Embryonic facial prominence (tissue), 1 donor: ENCODE results near the gene PDIA6.

Experiments
- DNase-seq: peaks from one replicate; pipeline ENCODE4 v3.0.0-alpha.2; 2016; ENCODE audit errors: extremely low spot score

The PDIA6 gene, protein sequence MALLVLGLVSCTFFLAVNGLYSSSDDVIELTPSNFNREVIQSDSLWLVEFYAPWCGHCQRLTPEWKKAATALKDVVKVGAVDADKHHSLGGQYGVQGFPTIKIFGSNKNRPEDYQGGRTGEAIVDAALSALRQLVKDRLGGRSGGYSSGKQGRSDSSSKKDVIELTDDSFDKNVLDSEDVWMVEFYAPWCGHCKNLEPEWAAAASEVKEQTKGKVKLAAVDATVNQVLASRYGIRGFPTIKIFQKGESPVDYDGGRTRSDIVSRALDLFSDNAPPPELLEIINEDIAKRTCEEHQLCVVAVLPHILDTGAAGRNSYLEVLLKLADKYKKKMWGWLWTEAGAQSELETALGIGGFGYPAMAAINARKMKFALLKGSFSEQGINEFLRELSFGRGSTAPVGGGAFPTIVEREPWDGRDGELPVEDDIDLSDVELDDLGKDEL

DNA sequence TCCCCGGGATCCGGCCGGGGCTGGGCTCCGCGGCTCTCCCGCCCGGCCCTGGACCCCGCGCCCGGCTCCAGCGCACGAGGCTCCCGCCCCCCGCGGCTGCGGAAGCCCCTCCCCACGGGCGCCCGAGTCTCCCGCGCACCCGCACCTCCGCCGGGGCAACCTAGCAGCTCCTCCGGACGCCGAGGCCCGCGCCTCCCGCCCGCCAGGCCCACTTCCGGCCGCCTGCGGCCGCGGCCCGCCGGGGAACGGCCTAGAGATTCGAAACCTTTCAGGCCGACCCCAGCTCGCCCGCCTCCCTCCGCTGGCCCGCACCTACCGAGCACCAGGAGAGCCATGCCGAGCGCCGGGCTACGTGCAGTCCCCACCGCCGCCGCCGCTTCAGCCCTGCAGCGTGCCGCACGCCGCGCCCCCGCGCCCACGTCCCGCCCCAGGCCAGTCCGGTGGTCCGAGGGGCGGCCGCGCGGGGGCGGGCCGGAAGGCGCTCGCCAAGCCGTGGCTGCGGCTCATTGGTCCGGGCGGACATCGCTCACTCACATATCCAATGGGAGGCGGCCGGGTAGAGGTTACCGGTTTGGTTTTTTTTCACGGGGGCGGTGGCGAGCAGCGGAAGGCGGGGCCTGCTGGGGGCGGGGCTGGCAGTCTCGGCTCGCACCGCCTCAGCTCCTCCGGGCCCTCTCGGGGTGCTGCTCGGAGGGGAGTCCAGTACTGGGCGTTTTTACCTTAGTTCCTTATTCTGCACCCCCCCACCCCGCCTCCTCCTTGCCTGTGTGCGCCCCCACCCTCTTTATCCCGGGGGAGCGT is at the start of gene PDIA6:
Gene PDIA6 (minus strand): TSS at position 424 of the 801 bp plus-strand sequence. CDS start 89 bp downstream, at position 335.
- DNase-seq: peak; percentile 88

DNA sequence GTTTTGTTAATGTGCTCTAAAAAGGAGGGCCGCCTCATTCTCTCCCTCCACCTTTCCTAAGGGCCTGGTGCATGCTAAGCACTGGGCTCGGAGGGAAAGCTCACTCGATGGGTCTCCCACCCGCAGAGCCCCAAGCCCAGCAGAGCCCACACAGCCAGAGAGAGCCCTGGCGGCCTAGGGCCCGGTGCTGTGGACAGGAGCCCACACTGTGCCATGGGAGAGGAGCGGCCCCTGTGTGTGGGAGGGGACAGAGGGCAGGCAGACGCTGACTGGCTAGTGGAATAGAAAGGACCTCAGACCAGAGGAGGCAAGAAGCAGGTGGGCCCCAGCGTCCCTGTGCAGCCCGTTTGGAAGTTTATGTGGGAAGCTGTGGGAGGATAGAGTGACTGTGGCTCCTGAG is 49.7 kb upstream of the PDIA6 start:
- DNase-seq: no peak

DNA sequence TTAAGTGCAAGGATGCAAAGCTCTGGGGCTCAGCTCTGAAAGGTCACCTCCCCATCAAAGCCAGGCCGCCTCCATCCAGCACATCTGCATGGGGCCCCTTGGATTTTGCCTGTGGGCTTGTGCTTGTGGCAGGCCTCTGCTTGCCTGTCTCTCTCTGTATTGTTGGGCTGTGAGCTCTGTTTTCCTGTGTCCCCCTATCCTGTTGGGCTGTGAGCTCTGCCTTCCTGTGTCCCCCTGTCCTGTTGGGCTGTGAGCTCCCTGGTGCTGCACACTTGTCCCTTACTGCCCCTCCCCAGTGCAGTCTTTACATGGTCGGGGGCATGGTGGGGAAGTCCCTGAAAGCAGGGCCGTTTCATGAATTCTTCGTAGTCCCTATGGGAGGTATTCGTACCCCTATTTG is 49.2 kb upstream of the PDIA6 start:
- no peak for DNase-seq

DNA sequence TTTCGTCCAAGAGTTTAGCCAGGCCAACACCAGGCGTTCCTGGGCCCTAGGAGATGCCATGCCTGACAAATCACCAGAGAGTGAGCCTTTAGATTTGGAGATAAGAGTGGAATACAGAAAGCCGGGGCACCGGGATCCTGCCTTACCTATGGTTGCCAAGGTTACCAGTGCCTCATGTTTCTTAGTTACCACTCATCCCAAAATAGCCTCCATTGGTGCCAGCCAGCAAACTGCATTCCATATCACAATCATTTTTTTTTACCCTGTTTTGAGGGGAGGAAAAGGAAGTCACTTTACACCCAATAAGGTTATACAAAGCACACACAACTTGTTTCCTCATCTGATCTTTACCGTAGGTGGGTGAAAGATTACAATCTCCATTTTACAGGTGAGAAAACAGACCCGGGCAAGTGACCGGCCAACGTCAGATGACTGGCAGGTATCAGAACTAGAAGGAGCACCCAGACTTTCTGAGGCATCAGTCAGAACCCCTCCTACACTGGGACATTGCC is 48.3 kb upstream of the PDIA6 start:
- no peak for DNase-seq

DNA sequence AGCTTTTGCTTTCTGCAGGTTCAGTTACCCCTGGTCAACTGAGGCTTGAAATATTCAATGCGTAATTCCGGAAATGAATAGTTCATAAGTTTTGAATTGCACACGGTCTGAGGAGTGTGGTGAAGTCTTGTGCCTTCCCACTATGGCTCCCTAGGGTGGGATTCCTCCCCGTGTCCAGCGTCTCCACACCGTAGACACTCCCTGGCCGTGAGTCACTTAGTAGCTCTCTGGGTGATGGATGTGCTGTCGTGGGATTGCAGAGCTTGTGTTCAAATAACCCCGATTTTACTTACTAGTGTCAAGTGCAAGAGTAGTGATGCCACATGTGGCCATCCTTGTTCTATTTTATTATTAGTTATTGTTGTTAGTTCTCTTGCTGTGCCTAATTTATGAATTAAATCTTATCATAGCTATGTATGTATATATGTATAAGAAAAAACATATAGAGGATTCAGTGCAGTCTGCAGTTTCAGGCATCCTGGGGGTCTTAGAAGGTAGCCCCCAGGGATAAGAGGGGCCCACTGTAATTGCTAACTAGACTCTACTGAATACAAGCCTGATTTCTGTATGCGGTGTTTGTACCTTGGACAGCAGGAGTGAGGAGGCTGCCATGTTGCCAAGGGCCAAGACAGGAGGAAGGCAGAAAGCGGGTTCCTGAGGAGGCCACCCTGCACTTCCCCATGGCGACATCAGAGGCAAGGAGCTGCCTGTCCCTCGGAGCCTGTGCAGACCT is 47.7 kb upstream of the PDIA6 start:
- no peak for DNase-seq

DNA sequence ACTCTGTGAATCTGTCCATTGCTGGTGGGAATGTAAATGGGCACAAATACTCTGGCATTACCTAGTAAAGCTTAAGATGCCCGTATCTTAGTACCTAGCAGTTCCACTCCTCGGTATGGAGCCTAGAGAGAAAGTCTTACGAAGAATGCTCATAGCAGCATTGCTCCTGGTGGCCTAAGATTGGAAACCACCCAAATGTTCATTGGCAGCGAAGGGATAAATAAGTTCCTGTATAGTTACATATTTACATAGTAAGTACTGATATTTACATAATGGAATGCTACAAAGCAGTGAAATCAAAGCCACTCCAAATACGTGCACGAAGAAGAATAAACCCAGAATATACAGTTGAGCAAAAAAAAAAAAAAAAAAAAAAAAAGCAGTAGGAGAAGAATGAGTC is 46.7 kb upstream of the PDIA6 start:
- DNase-seq: no peak

DNA sequence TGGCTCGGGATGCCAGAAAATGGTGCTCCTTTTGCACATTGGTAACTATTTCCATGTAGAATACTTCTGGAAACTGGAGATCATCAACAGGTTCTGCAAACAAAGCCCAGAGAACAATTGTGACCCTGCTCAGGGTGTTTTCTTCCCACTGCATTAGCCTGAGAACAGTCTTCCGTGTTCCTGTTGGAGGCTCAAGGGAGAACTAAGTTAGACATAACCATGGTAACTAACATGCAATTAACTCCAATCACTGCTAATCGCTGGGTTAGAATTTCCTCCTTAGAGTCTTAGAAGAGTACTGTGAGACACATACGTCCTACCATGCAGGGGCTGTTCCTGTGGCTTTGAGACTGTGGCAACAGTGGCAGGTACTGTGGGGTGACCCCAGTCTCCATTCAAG is 36.0 kb upstream of the PDIA6 start:
- no peak for DNase-seq

DNA sequence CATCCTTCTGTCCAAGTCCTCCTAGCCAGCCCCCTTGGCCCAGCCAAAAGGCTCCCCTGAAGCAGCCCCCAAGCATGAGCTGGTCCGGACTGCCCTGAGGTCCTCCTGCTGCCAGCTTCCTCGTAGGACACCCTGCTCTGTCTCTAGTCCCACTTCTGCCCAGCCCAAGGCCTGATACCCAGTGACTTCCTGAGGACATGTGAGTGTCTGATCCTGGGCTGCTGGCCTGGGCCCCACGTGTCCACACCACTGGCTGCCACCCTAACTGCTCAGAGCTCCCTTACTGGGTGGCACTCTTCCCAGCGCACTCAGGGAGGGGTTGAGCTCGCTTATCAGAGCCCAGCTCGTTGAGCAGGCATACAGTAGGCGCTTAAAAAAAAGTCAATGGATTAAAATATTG is 34.4 kb upstream of the PDIA6 start:
- DNase-seq: no peak

DNA sequence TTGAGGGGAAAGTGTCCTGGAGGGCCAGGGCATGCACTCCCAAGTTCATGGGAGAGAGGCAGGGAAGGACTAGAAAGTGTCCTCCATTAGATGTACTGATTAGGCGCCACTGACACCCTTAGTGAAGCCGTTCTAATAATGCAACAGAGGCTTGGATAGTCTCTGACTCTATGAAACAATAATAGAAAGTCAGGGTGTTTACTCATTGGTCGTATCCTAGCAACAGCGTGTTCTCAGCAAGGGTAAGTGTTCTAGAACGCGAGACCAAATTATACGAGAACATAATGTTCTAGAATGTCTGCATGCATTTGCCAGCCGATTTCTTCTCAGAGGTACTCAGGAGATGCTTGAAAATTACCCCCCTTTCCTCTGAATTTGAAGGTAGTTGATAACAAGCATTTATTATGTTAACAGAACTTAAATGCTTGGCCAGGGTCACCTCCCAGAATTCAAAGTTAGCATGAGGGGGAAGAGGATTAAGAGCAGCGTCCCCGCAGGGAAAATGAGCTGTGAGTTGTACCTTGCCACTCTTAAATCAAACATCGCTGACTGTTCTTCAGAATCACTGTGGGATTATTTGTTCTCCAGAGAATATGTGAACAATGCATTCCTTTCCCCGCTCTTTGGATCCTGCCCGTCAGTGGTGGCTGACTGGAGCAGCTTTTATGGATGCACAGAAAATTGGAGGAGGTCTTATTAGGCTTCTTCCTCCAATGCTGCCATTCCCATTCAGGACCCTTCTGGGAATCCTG is 33.7 kb upstream of the PDIA6 start:
- DNase-seq: no peak

DNA sequence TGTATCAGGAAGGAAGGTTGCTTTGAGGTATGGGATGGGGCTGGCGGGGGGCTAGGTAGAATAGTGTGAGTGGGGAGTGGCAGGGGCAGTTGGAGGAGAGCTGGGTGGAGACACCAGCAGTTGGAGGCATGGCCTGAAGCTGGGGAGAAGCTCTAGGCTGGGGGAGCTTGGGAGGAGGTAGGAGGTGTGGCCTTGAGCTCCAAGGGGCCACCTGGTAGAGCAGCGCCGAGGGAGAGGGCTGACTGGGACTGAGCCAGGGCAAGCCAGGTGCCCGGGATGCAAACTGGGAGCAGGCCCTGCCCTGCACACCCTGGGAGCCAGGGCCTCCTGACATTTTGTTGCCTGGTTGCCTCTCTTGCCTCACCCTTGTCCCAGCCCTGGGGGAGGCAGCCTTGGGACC is 33.1 kb upstream of the PDIA6 start:
- DNase-seq: no peak

DNA sequence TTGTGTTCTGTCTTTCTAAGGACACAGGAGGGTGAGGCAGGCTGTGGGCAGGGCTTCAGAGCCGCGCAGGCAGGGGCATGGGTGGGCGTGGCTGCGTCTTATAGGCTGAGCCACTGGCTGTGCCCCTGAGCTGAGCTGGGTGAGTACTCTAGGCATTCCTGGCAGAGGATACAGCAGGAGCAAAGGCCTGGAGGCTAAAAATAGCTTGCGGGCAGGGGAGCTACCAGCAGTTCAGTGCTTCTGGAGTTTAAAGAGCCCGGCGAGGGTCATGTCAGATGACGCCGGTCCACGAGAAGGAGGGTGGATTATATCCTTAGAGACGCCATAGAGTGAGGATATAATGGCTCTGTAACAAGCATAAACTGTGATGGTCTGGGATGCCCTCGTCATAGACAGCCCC is 31.5 kb upstream of the PDIA6 start:
- no peak for DNase-seq

DNA sequence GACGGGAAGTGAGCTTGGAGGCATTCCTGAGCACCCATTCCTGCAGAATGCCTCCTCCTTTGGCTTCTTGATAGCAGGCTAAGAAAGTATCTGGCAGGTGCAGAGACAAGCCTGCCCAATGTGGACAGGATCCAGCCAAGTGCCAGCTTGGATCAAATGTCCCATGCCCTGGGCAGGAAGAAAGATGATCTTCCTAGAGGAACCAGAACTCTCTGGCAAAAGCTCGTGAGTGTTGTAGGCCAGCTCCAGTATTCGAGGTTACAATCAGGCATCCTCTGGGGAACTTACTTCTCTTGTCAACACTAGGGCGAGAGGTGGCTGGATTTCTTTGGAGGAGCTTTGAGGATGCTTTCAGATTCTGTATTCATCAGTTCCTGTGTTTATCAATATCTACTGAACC is 29.9 kb upstream of the PDIA6 start:
- DNase-seq: no peak

DNA sequence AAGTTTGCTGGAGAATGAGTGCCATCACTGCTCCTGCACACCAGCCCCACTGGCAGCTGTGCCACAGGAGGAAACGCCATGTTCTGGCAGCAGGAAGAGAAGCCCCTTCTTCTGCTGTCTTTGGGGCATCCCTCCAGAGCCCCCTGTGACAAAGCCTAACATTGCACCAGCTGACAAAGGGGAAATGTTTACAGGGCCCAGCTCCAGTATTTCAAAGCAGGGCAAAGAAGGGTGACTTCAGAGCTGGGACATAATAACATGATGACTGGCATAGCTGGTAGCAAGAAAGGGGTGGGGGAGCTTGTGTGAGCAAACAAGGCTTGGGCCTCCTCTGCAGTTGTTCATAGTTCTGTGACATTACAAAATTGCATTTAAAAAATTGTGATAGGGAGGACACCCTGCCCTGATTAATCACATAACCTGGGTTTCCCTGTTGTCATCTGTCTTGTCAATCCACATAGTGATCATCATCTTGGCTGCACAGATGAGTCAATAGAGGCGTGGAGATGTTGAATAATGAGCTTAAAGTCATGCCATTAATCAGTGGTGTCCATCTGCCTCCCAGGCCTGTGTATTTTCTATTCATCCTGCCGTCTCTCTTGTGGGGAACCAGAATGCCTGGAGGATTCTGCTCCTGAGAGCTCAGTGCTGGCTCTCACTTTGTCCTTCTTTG is 29.1 kb upstream of the PDIA6 start:
- DNase-seq: no peak

DNA sequence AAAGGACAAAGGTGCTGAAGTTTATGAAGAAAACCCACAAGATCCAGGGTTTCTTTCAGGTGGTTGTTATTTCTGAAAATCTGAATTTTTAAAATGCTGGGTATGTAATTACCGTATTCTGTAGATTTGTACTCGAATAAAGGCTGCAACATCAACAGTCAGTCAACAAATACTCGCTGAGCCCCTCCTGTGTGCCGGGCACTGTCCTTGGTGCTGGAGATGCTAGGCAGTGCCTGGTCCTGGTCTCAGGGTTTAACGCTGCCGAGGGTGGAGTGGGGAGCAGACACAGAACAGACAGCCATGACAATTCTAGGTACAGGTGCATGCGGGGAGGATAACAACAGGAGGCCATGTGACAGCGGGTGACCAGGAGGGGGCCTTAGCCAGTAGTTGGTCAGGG is 27.2 kb upstream of the PDIA6 start:
- DNase-seq: peak; percentile 65

DNA sequence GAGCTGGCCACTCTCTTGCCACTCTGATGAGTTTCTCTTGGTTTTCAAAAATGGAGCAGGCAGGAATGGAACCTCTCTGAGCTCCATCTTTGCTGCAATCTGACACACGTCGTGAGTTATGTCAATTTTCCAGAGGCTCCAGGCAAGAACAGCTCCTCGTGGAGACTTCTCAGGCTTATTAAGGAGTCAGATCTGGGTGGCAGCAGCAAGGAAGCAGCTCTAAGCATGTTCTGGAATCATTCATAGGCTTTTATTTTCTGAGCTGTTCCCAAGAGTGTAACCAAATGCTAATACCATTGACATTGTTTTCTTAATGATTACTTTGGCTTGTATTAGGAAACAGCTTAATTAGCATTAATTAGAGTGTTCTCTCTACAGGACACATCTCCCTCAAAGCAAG is 26.1 kb upstream of the PDIA6 start:
- DNase-seq: no peak

DNA sequence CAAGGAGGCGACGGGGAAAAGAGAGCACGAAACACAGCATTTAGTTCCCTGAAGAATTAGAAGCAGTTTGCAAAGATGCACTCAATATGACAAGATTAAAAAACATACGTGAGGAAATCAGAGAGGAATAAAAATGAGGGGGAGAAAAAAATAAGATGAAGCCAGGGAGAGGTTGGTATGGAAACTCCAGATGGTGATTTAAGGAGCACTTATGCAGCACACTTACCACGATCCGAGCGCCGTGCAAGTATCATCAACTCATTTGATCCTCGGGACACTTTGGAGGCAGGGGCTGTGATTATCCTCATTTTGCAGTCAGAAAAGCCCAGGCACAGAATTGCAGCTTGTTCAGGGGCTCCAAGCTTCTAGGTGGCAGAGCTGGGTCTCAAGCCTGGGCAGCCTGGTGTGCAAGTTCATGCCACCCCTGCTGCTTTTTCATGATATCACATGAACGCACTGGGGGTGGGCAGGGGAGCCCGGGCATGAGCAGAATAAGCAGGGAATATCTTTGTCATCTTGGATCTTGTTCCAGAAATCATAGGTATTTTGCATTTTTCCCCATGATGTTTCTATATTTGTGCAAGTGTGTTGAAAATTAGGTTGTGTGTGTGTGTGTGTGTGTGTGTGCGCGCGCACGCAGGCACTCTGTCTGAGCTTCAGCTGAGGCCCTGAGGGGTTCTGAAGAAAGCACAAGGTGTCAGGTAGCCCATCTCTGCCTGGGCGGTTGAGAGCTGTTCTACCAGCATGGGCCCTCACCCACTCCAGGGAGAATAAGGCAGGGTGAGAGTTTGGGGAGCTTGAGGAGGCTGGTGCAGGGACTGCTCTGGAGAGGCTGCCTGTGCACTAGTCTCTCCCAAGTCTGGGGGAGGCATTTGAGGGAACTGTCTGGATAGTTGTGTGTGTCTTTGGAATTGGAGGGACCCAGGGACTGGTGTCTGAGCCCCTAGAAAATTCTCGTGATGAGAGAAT is 25.0 kb upstream of the PDIA6 start:
- no peak for DNase-seq

DNA sequence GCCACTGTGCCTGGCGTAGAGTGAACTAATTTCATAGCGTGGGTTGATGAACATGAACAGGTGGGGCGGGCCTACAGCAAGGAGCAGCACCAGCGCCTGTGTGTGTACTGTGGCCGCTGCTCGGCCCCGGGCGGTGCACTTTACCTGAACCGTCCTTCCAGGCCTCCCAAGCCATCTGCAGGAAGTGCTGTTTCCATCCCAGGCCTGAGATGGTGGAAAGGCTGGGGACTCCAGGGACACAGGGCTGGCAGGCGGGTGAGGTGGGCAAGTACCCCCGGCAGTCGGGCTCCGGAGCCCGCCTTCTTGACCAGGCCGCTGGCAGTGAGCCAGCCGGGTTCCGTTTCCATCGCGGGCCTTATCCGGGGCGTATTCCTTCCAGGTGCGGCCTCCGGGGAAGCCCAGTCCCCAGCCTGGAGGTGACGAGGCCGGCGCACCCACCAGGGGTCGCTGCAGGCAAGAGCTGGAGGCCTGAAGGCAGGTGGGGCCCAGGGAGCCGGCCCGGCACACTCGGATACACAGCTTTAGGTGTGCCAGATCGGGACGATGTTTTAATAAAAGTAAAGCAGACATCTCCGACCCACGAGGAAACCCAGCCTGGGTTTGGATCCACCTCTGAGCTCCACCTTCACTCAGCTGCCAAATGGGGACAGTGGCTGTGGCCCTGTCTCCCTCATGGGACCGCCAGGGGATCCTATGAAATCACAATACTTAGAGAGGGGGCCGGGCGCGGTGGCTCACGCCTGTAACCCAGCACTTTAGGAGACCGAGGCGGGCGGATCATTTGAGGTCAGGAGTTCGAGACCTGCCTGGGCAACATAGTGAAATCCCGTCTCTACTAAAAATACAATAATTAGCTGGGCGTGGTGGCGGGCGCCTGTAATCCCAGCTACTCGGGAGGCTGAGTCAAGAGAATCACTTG is 22.7 kb upstream of the PDIA6 start:
- DNase-seq: no peak

DNA sequence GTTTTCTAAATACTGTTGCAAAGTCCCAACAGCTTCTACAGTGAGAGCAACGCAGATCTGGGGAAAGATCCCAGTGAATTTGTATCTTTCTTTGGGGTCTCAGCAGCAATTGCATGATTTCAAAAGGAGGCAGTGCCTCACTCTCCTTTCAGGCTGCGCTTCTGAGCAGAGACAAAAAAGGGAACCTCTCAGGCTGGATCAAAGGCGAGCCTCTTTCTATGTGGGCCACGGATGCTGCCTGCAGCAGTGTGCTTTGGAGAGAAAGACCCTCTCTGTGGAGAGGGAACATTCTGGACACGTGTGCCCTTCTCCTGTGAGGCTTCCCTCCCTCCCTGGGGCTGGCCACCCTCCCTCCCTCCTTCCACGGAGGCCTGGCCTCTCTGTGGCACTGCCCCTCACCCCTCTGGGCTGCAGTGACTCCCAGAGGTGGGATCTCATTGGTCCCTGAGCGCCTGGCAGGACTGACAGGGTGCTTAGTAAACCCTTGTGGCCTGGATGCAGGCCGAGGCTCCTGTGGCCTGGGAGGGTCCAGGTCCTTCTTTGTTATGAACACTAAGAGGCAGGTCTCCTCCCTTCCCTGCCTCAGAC is 21.6 kb upstream of the PDIA6 start:
- no peak for DNase-seq
